Neural cell (in vitro differentiated cells): ENCODE results near the gene FKRP. TPM values are rescaled to one million over a fixed set of nuclear protein-coding genes. Genes with fewer than 3 reads are reported as not detected.

Experiments used
- H2AFZ ChIP-seq: fragments of 200-600, 300-800 bp; sonication (generic), shearing (Covaris generic); 2 replicates; pipeline ENCODE4 v1.6.0; 2014; ENCODE audit warnings: low read depth, mild to moderate bottlenecking, antibody characterized with exemption, low read length, moderate library complexity
- H3F3A ChIP-seq: fragments of 200-600 bp; shearing (Covaris generic); 2 replicates; pipeline ENCODE4 v1.6.1; 2016; ENCODE audit warnings: mild to moderate bottlenecking, moderate library complexity, mixed read lengths, antibody characterized with exemption, low read length; ENCODE audit not compliant: insufficient read depth, poor library complexity, severe bottlenecking
- H3K27ac ChIP-seq: fragments of 200-600, 300-800 bp; sonication (generic), shearing (Covaris generic); 2 replicates; pipeline ENCODE4 v1.5.1; 2014; ENCODE audit warnings: mild to moderate bottlenecking, low read length, moderate library complexity
- H3K27me3 ChIP-seq: fragments of 300-800, 200-600 bp; sonication (generic), shearing (Covaris generic); 2 replicates; pipeline ENCODE4 v1.6.0; 2014; ENCODE audit warnings: mild to moderate bottlenecking, low read depth, low read length, moderate library complexity; ENCODE audit not compliant: insufficient read depth
- H3K36me3 ChIP-seq: fragments of 300-800, 200-600 bp; sonication (generic), shearing (Covaris generic); 2 replicates; pipeline ENCODE4 v1.5.1; 2014; ENCODE audit warnings: mild to moderate bottlenecking, antibody characterized with exemption, low read length, moderate library complexity; ENCODE audit not compliant: insufficient read depth
- H3K4me2 ChIP-seq: fragments of 300-800, 200-600 bp; sonication (generic), shearing (Covaris generic); 2 replicates; pipeline ENCODE4 v1.6.0; 2014; ENCODE audit warnings: mild to moderate bottlenecking, low read length
- H3K4me3 ChIP-seq: fragments of 300-800, 200-600 bp; sonication (generic), shearing (Covaris generic); 2 replicates; pipeline ENCODE4 v1.5.1; 2014; ENCODE audit warnings: mild to moderate bottlenecking, low read length, moderate library complexity
- H3K79me2 ChIP-seq: fragments of 200-600 bp; shearing (Covaris generic); replicated peaks from 2 replicates; pipeline ENCODE4 v1.6.0; 2014; ENCODE audit warnings: mild to moderate bottlenecking, low read length, moderate library complexity; ENCODE audit not compliant: insufficient read depth
- H3K9ac ChIP-seq: fragments of 300-800, 200-600 bp; sonication (generic), shearing (Covaris generic); 2 replicates; pipeline ENCODE4 v1.6.1; 2016; ENCODE audit warnings: mild to moderate bottlenecking, low read length, mixed read lengths
- H3K9me2 ChIP-seq: fragments of 200-600 bp; shearing (Covaris generic); 2 replicates; pipeline ENCODE4 v1.6.1; 2016; ENCODE audit warnings: mild to moderate bottlenecking, low read length, mixed read lengths; ENCODE audit not compliant: insufficient read depth
- H3K9me3 ChIP-seq: fragments of 200-600, 300-800 bp; sonication (generic), shearing (Covaris generic); 2 replicates; pipeline ENCODE4 v1.6.1; 2016; ENCODE audit warnings: mild to moderate bottlenecking, mixed run types, low read length, moderate library complexity, mixed read lengths
- H4K20me1 ChIP-seq: fragments of 200-600 bp; shearing (Covaris generic); 2 replicates; pipeline ENCODE4 v1.6.1; 2016; ENCODE audit warnings: mild to moderate bottlenecking, mixed run types; ENCODE audit not compliant: insufficient read depth
- EP300 ChIP-seq: fragments of 450-650 bp; conservative IDR thresholded peaks from 2 replicates; pipeline ENCODE4 v1.6.1; 2014; ENCODE audit warnings: antibody characterized with exemption, mild to moderate bottlenecking, moderate library complexity; ENCODE audit not compliant: poor library complexity, severe bottlenecking
- EZH2 ChIP-seq: fragments of 200-600, 300-800 bp; shearing (Covaris generic), sonication (generic); IDR thresholded peaks from 2 replicates; pipeline ENCODE4 v1.6.1; 2014; ENCODE audit warnings: antibody characterized with exemption, low read length, borderline replicate concordance, mild to moderate bottlenecking; ENCODE audit not compliant: insufficient read depth, poor library complexity, severe bottlenecking
- MXI1 ChIP-seq: fragments of 450-650 bp; conservative IDR thresholded peaks from 2 replicates; pipeline ENCODE4 v1.6.1; 2014; ENCODE audit warnings: antibody characterized with exemption, mild to moderate bottlenecking; ENCODE audit not compliant: poor library complexity, severe bottlenecking
- POLR2AphosphoS5 ChIP-seq: IDR thresholded peaks from 2 replicates; pipeline ENCODE4 v1.6.1; 2012
- RAD21 ChIP-seq: fragments of 450-650 bp; conservative IDR thresholded peaks from 2 replicates; pipeline ENCODE4 v1.6.1; 2014; ENCODE audit warnings: antibody characterized with exemption, mild to moderate bottlenecking, moderate library complexity
- SMC3 ChIP-seq: fragments of 450-650 bp; conservative IDR thresholded peaks from 2 replicates; pipeline ENCODE4 v1.6.1; 2014; ENCODE audit warnings: antibody characterized with exemption, mild to moderate bottlenecking, moderate library complexity; ENCODE audit not compliant: poor library complexity
- TAF1 ChIP-seq: IDR thresholded peaks from 2 replicates; pipeline ENCODE4 v1.6.1; 2012; ENCODE audit warnings: low read depth
- polyA plus RNA-seq: library from polyadenylated mRNA; depleted of rRNA; stranded (reverse); fragments of >200 nt; gene quantifications from 2 replicates; pipeline ENCODE4 v1.2.3, GENCODE V29; 2014
- TF ChIP-seq, protein P1 (sequence below): IDR thresholded peaks from 2 replicates; pipeline ENCODE4 v1.6.1; 2012; ENCODE audit warnings: borderline replicate concordance
- TF ChIP-seq, protein P2 (sequence below): fragments of 450-650 bp; IDR thresholded peaks from 2 replicates; pipeline ENCODE4 v1.5.1; 2014; ENCODE audit warnings: antibody characterized with exemption, mild to moderate bottlenecking, moderate library complexity; ENCODE audit not compliant: poor library complexity, severe bottlenecking

Gene FKRP
- polyA plus RNA-seq, 1 donor from 2014 or later: 27.8 TPM

DNA sequence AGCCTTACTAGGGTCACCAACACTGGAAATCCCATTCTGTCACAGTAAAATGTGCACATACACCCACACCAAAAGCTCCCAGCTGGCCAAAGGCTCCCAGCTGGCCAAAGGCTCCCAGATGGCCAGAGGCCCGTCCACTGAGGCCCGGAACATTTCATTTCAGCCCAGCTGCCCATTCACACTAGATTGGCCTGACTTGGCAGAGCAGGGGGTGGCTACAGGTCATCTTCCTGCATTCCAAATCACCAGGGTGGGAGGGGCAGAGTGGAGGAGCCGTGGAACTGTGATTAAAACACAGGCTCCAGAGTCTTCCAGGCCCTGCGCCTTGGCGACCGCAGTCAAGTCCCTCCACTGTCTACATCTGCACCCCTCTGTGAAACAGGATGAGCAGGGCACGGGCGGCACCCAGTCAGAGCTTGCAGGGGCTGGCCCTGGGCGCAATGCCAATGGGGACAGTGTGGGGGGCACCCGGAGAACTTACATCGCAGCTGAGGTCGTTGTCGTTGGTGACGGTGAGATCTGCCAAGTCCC lies 18.8 kb upstream of the FKRP start:
- no peak overlapping the region for H3K9ac ChIP-seq
- H3K27me3 ChIP-seq: no peaks in the 10 kb centered on the region
- H3K79me2 ChIP-seq: no peaks in the 10 kb centered on the region
- H4K20me1 ChIP-seq: peaks cover 12% of the 10 kb centered on the region
- no peaks in the 10 kb centered on the region for H3F3A ChIP-seq
- no peak overlapping the region for H3K4me3 ChIP-seq
- H3K9me2 ChIP-seq: no peaks in the 10 kb centered on the region
- TF ChIP-seq POLR2AphosphoS5 (no peak), MXI1 (no peak), TAF1 (no peak), EZH2 (no peak), RAD21 (no peak), SMC3 (no peak), EP300 (no peak)
- TF ChIP-seq, protein P1, sequence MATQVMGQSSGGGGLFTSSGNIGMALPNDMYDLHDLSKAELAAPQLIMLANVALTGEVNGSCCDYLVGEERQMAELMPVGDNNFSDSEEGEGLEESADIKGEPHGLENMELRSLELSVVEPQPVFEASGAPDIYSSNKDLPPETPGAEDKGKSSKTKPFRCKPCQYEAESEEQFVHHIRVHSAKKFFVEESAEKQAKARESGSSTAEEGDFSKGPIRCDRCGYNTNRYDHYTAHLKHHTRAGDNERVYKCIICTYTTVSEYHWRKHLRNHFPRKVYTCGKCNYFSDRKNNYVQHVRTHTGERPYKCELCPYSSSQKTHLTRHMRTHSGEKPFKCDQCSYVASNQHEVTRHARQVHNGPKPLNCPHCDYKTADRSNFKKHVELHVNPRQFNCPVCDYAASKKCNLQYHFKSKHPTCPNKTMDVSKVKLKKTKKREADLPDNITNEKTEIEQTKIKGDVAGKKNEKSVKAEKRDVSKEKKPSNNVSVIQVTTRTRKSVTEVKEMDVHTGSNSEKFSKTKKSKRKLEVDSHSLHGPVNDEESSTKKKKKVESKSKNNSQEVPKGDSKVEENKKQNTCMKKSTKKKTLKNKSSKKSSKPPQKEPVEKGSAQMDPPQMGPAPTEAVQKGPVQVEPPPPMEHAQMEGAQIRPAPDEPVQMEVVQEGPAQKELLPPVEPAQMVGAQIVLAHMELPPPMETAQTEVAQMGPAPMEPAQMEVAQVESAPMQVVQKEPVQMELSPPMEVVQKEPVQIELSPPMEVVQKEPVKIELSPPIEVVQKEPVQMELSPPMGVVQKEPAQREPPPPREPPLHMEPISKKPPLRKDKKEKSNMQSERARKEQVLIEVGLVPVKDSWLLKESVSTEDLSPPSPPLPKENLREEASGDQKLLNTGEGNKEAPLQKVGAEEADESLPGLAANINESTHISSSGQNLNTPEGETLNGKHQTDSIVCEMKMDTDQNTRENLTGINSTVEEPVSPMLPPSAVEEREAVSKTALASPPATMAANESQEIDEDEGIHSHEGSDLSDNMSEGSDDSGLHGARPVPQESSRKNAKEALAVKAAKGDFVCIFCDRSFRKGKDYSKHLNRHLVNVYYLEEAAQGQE: no peak
- TF ChIP-seq, protein P2, sequence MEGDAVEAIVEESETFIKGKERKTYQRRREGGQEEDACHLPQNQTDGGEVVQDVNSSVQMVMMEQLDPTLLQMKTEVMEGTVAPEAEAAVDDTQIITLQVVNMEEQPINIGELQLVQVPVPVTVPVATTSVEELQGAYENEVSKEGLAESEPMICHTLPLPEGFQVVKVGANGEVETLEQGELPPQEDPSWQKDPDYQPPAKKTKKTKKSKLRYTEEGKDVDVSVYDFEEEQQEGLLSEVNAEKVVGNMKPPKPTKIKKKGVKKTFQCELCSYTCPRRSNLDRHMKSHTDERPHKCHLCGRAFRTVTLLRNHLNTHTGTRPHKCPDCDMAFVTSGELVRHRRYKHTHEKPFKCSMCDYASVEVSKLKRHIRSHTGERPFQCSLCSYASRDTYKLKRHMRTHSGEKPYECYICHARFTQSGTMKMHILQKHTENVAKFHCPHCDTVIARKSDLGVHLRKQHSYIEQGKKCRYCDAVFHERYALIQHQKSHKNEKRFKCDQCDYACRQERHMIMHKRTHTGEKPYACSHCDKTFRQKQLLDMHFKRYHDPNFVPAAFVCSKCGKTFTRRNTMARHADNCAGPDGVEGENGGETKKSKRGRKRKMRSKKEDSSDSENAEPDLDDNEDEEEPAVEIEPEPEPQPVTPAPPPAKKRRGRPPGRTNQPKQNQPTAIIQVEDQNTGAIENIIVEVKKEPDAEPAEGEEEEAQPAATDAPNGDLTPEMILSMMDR: no peak
- H3K4me2 ChIP-seq: no peak overlapping the region
- H3K9me3 ChIP-seq: no peaks in the 10 kb centered on the region
- peaks cover 3% of the 10 kb centered on the region for H3K36me3 ChIP-seq
- H2AFZ ChIP-seq: no peak overlapping the region
- no peak overlapping the region for H3K27ac ChIP-seq

DNA sequence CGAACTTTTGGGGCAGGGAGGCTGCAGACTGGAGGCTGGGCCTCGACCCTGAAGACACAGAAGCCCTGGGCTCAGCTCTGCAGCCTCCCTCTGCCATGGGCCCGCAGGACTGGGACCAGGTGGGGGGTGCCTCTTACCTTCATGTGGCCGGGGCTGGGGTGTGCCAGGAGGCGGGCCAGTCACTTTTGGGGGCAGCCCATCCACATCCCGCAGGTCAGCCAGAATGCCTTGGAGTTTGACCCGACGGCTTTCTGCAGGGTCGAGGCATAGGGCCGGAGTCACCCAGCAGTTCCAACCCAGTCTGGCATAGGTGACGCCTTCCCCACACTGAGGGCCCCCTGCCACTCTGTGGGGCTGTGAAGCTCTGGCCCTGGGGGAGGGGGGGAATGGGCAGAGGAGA lies 18.1 kb upstream of the FKRP start:
- Histone ChIP-seq H3K4me2 (no peak overlapping the region), H3K9ac (no peak overlapping the region), H4K20me1 (peaks cover 13% of the 10 kb centered on the region), H3K9me3 (no peaks in the 10 kb centered on the region), H3K27ac (no peak overlapping the region), H3K79me2 (no peaks in the 10 kb centered on the region), H3K36me3 (peaks cover 3% of the 10 kb centered on the region), H2AFZ (no peak overlapping the region), H3K9me2 (no peaks in the 10 kb centered on the region), H3F3A (no peaks in the 10 kb centered on the region), H3K27me3 (no peaks in the 10 kb centered on the region), H3K4me3 (no peak overlapping the region)
- TF ChIP-seq POLR2AphosphoS5: no peak
- no peak for TF ChIP-seq EZH2
- TF ChIP-seq, protein P2: no peak
- TF ChIP-seq EP300: no peak
- TF ChIP-seq, protein P1: no peak
- TF ChIP-seq RAD21: no peak
- no peak for TF ChIP-seq MXI1
- TF ChIP-seq SMC3: no peak
- TF ChIP-seq TAF1: no peak
